Calu3 (cell line): ENCODE measurements around the gene PCED1B. TPM values are rescaled to one million over a fixed set of nuclear protein-coding genes. Genes with fewer than 3 reads are reported as not detected.

ENCODE experiments used
- BruUV-seq: library from RNA; stranded (reverse); fragments of 400-500 nt; replicated peaks from 2 replicates; lab custom pipeline; 2021; lab: Mats Ljungman, UMichigan
- CTCF ChIA-PET: fragments of 300-600 bp; sonication (Branson Sonifier 250); formaldehyde crosslinking; loops from one replicate; lab custom pipeline; 2022; ENCODE audit warnings: antibody characterized with exemption; lab: Charles Lee
- DNase-seq: peaks from one replicate; pipeline ENCODE4 v3.0.0; 2022
- H3K27ac Mint-ChIP-seq: one replicate; pipeline ENCODE4 v1.8.0; 2022; ENCODE audit warnings: mixed read lengths; ENCODE audit not compliant: unreplicated experiment
- H3K27me3 Mint-ChIP-seq: one replicate; pipeline ENCODE4 v1.8.0; 2022; ENCODE audit warnings: mixed read lengths; ENCODE audit not compliant: unreplicated experiment
- H3K36me3 Mint-ChIP-seq: one replicate; pipeline ENCODE4 v1.8.0; 2022; ENCODE audit warnings: mild to moderate bottlenecking, moderate library complexity, mixed read lengths; ENCODE audit not compliant: insufficient read depth, unreplicated experiment
- H3K4me1 Mint-ChIP-seq: one replicate; pipeline ENCODE4 v1.8.0; 2022; ENCODE audit warnings: mild to moderate bottlenecking, low read depth, mixed read lengths; ENCODE audit not compliant: unreplicated experiment
- H3K4me3 Mint-ChIP-seq: one replicate; pipeline ENCODE4 v1.8.0; 2022; ENCODE audit warnings: mild to moderate bottlenecking, low read depth, moderate library complexity, mixed read lengths; ENCODE audit not compliant: unreplicated experiment
- H3K9me3 Mint-ChIP-seq: one replicate; pipeline ENCODE4 v1.8.0; 2022; ENCODE audit warnings: low read depth, mixed read lengths; ENCODE audit not compliant: unreplicated experiment
- intact Hi-C: fragments of 100-400 bp; cut with micrococcal nuclease; formaldehyde crosslinking; loops from one replicate; pipeline ENCODE4 v1.10.0; 2022; ENCODE audit not compliant: unreplicated experiment
- total RNA-seq: library from RNA; stranded (reverse); gene quantifications from 2 replicates; pipeline ENCODE4 v1.2.3, GENCODE V29; 2022
- TF ChIP-seq, protein P1 (sequence below): fragments of 200-600 bp; IDR thresholded peaks from one replicate; pipeline ENCODE4 v1.8.0; 2022; ENCODE audit warnings: antibody characterized with exemption; ENCODE audit not compliant: unreplicated experiment

The PCED1B gene
- total RNA-seq, 1 experiment from 2014 or later = 4.1 TPM

DNA sequence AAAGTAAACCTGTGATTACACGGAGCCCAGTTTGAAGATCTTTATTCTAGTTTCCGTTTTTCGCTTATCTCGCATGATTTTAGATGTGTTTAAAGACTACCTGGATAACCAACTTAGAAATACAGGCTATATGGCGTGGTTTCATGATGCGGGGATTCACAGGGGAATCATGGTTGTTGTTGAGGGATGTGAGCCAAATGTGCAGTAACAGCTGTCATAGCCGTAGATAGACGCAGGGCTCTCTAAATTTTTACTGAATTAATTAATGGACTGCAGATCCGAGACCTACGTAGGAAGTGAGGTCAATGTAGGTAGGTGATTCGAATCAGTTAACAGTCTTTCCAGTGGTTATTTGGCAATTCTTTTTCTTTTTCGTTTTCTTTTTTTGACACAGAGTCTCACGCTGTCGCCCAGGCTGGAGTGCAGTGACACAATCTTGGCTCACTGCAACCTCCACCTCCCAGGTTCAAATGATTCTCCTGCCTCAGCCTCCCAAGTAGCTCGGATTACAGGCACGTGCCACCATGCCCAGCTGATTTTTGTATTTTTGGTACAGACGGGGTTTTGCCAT, 145.2 kb downstream of the PCED1B start:
- CTCF ChIA-PET = no interaction called here
- H3K9me3 Mint-ChIP-seq = peaks cover 3% of the 10 kb centered on the region
- peaks cover 32% of the 10 kb centered on the region for H3K4me1 Mint-ChIP-seq
- no TSS peak for BruUV-seq
- peaks cover 10% of the 10 kb centered on the region for H3K36me3 Mint-ChIP-seq
- no peak overlapping the region for H3K4me3 Mint-ChIP-seq
- H3K27ac Mint-ChIP-seq = no peak overlapping the region
- TF ChIP-seq, protein P1, sequence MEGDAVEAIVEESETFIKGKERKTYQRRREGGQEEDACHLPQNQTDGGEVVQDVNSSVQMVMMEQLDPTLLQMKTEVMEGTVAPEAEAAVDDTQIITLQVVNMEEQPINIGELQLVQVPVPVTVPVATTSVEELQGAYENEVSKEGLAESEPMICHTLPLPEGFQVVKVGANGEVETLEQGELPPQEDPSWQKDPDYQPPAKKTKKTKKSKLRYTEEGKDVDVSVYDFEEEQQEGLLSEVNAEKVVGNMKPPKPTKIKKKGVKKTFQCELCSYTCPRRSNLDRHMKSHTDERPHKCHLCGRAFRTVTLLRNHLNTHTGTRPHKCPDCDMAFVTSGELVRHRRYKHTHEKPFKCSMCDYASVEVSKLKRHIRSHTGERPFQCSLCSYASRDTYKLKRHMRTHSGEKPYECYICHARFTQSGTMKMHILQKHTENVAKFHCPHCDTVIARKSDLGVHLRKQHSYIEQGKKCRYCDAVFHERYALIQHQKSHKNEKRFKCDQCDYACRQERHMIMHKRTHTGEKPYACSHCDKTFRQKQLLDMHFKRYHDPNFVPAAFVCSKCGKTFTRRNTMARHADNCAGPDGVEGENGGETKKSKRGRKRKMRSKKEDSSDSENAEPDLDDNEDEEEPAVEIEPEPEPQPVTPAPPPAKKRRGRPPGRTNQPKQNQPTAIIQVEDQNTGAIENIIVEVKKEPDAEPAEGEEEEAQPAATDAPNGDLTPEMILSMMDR = no peak
- no peak for DNase-seq
- no peaks in the 10 kb centered on the region for H3K27me3 Mint-ChIP-seq
- intact Hi-C loops = no loop called here

DNA sequence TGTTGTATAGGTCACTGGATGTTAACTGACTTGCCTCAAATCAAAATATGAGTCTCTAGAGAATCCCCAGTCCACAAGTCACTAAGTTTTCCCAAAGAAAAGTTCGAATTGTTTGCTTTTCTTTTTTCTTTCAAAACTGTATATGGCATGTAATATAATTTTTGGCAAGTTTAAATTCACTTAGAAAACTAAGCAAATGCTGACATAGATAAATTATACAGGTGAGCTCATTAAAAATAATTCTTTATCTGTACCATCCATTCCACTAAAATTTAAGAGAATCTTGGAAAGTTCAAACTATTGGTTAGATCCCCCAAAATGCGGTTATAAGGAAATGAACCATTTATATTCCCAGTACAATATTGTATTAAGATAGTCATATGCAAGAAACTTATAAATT, 145.9 kb downstream of the PCED1B start:
- H3K4me3 Mint-ChIP-seq = no peak overlapping the region
- DNase-seq = no peak
- TF ChIP-seq, protein P1 = no peak
- no TSS peak for BruUV-seq
- H3K4me1 Mint-ChIP-seq = peaks cover 29% of the 10 kb centered on the region
- H3K27me3 Mint-ChIP-seq = no peaks in the 10 kb centered on the region
- CTCF ChIA-PET = no interaction called here
- peaks cover 3% of the 10 kb centered on the region for H3K9me3 Mint-ChIP-seq
- H3K27ac Mint-ChIP-seq = no peak overlapping the region
- intact Hi-C loops = no loop called here
- peaks cover 9% of the 10 kb centered on the region for H3K36me3 Mint-ChIP-seq

DNA sequence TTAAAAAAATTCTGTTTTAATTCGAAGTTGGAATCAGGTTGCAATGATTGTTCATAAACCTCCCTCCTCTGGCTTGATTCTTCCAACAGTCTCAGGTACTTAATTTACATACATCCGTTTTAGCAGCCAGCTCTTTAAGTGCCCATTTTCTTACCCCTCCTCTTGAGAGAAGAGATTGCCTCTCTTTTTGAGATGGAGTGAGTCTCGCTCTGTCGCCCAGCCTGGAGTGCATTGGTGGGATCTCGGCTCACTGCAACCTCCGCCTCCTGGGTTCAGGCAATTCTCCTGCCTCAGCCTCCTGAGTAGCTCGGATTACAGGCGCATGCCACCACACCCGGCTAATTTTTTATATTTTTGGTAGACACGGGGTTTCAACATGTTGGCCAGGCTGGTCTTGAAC, 146.8 kb downstream of the PCED1B start:
- peaks cover 5% of the 10 kb centered on the region for H3K36me3 Mint-ChIP-seq
- CTCF ChIA-PET = no interaction called here
- no peak overlapping the region for H3K4me3 Mint-ChIP-seq
- DNase-seq = no peak
- H3K4me1 Mint-ChIP-seq = peaks cover 24% of the 10 kb centered on the region
- H3K9me3 Mint-ChIP-seq = peaks cover 3% of the 10 kb centered on the region
- H3K27me3 Mint-ChIP-seq = no peaks in the 10 kb centered on the region
- no TSS peak for BruUV-seq
- no peak overlapping the region for H3K27ac Mint-ChIP-seq
- intact Hi-C loops = no loop called here
- TF ChIP-seq, protein P1 = no peak

DNA sequence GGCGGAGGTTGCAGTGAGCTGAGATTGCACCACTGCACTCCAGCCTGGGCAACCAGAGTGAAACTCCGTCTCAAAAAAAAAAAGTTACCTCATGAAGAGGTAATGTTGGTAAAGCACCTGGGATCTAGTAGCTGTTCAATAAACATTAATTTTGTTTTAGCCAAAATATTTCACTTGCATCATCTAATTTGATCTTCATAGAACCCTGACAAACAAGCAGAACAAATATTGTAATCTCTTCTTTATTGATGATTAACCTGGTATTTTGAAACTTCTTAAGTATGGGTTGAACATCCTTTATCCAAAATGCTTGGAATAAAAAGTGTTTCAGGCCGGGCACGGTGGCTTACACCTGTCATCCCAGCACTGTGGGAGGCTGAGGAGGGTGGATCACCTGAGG, 149.4 kb downstream of the PCED1B start:
- no peak overlapping the region for H3K4me3 Mint-ChIP-seq
- H3K4me1 Mint-ChIP-seq = peaks cover 10% of the 10 kb centered on the region
- no peaks in the 10 kb centered on the region for H3K9me3 Mint-ChIP-seq
- no peak for DNase-seq
- BruUV-seq = no TSS peak
- intact Hi-C loops = no loop called here
- H3K27ac Mint-ChIP-seq = no peak overlapping the region
- no peaks in the 10 kb centered on the region for H3K36me3 Mint-ChIP-seq
- CTCF ChIA-PET = no interaction called here
- TF ChIP-seq, protein P1 = no peak
- no peaks in the 10 kb centered on the region for H3K27me3 Mint-ChIP-seq
